ENCODE data around the gene FXYD5.

DNA sequence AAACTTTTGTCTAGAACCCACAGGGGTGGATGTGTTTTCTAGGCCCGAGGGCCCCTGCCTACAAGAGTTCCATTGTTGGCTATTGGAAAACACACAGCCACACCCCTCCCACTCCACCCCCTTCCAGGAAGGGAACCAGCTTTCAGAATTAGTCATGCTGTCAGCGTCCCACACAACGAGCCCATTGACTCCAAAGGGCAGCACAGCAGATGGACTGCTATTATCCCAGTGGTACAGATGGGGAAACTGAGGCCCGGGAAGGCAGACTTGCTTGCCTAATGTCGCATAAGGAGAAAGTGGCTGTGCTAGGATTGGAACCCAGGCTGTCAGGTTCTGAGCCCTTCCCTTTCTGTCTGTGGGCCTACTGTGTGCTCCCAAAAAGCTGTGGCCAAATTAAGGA is 47.0 kb upstream of the FXYD5 start:
- TF ChIP-seq, protein P1, sequence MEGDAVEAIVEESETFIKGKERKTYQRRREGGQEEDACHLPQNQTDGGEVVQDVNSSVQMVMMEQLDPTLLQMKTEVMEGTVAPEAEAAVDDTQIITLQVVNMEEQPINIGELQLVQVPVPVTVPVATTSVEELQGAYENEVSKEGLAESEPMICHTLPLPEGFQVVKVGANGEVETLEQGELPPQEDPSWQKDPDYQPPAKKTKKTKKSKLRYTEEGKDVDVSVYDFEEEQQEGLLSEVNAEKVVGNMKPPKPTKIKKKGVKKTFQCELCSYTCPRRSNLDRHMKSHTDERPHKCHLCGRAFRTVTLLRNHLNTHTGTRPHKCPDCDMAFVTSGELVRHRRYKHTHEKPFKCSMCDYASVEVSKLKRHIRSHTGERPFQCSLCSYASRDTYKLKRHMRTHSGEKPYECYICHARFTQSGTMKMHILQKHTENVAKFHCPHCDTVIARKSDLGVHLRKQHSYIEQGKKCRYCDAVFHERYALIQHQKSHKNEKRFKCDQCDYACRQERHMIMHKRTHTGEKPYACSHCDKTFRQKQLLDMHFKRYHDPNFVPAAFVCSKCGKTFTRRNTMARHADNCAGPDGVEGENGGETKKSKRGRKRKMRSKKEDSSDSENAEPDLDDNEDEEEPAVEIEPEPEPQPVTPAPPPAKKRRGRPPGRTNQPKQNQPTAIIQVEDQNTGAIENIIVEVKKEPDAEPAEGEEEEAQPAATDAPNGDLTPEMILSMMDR (IDR thresholded peaks at IDR 0.05; ENCODE audit: low read depth, low read length, missing input control), result no peak
- no peak for TF ChIP-seq YY1 (IDR thresholded peaks at IDR 0.05)
- TF ChIP-seq GABPA (IDR thresholded peaks at IDR 0.05 in 1 of 2, conservative IDR thresholded peaks at IDR 0.05 in 1 of 2), result no peak
- TF ChIP-seq, protein P2, sequence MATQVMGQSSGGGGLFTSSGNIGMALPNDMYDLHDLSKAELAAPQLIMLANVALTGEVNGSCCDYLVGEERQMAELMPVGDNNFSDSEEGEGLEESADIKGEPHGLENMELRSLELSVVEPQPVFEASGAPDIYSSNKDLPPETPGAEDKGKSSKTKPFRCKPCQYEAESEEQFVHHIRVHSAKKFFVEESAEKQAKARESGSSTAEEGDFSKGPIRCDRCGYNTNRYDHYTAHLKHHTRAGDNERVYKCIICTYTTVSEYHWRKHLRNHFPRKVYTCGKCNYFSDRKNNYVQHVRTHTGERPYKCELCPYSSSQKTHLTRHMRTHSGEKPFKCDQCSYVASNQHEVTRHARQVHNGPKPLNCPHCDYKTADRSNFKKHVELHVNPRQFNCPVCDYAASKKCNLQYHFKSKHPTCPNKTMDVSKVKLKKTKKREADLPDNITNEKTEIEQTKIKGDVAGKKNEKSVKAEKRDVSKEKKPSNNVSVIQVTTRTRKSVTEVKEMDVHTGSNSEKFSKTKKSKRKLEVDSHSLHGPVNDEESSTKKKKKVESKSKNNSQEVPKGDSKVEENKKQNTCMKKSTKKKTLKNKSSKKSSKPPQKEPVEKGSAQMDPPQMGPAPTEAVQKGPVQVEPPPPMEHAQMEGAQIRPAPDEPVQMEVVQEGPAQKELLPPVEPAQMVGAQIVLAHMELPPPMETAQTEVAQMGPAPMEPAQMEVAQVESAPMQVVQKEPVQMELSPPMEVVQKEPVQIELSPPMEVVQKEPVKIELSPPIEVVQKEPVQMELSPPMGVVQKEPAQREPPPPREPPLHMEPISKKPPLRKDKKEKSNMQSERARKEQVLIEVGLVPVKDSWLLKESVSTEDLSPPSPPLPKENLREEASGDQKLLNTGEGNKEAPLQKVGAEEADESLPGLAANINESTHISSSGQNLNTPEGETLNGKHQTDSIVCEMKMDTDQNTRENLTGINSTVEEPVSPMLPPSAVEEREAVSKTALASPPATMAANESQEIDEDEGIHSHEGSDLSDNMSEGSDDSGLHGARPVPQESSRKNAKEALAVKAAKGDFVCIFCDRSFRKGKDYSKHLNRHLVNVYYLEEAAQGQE (IDR thresholded peaks at IDR 0.05), result no peak
- TF ChIP-seq FOXA1 (IDR thresholded peaks at IDR 0.05), result no peak
- TF ChIP-seq SP1 (IDR thresholded peaks at IDR 0.05), result no peak
- TF ChIP-seq, protein P3, sequence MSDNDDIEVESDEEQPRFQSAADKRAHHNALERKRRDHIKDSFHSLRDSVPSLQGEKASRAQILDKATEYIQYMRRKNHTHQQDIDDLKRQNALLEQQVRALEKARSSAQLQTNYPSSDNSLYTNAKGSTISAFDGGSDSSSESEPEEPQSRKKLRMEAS (IDR thresholded peaks at IDR 0.05), result no peak
- TF ChIP-seq RXRA (IDR thresholded peaks at IDR 0.05), result no peak
- TF ChIP-seq JUND (IDR thresholded peaks at IDR 0.05), result no peak
- TF ChIP-seq HNF4G (IDR thresholded peaks at IDR 0.05), result no peak
- TF ChIP-seq EGR1 (IDR thresholded peaks at IDR 0.05; ENCODE audit: low read depth in 2 of 2), result no peak

Data from liver (tissue), 3 donors.